H9 (cell line): ENCODE results near the gene MINPP1. TPM values are rescaled to one million over a fixed set of nuclear protein-coding genes. Genes with fewer than 3 reads are reported as not detected.
"Not testable (repeated sequence)": the region's sequence is repeated elsewhere in the genome, so short reads cannot be mapped to it uniquely, and the experiment has no call there.

ENCODE experiments used
- DNase-seq: peaks from one replicate; pipeline ENCODE4 v3.0.0-alpha.2; 2017
- H2AFZ ChIP-seq: one replicate; pipeline ENCODE4 v1.6.1; 2013; ENCODE audit warnings: mild to moderate bottlenecking, low read length, control low read depth, moderate library complexity
- H2AK5ac ChIP-seq: 2 replicates; pipeline ENCODE4 v1.6.1; 2013; ENCODE audit warnings: low read length, control low read depth, mixed read lengths; ENCODE audit not compliant: insufficient read length
- H2BK120ac ChIP-seq: one replicate; pipeline ENCODE4 v1.6.1; 2013; ENCODE audit warnings: low read depth, mild to moderate bottlenecking, low read length, control low read depth, inconsistent platforms; ENCODE audit not compliant: poor library complexity, severe bottlenecking
- H2BK12ac ChIP-seq: 2 replicates; pipeline ENCODE4 v1.6.1; 2013; ENCODE audit warnings: low read length, control low read depth, mixed read lengths, low read depth; ENCODE audit not compliant: insufficient read length
- H2BK15ac ChIP-seq: 2 replicates; pipeline ENCODE4 v1.6.1; 2013; ENCODE audit warnings: low read depth, low read length, control low read depth
- H2BK20ac ChIP-seq: one replicate; pipeline ENCODE4 v1.6.1; 2013; ENCODE audit warnings: low read depth, mild to moderate bottlenecking, low read length, control low read depth, inconsistent platforms; ENCODE audit not compliant: poor library complexity, severe bottlenecking
- H2BK5ac ChIP-seq: 2 replicates; pipeline ENCODE4 v1.6.1; 2013; ENCODE audit warnings: low read length, control low read depth, mixed read lengths; ENCODE audit not compliant: insufficient read length
- H3K14ac ChIP-seq: 2 replicates; pipeline ENCODE4 v1.6.1; 2013; ENCODE audit warnings: low read length, control low read depth; ENCODE audit not compliant: insufficient read depth
- H3K18ac ChIP-seq: 2 replicates; pipeline ENCODE4 v1.6.1; 2013; ENCODE audit warnings: low read depth, mild to moderate bottlenecking, mixed read lengths, low read length, control low read depth; ENCODE audit not compliant: insufficient read length
- H3K23ac ChIP-seq: 2 replicates; pipeline ENCODE4 v1.6.1; 2013; ENCODE audit warnings: low read length, control low read depth, mixed read lengths, low read depth; ENCODE audit not compliant: insufficient read length
- H3K23me2 ChIP-seq: 2 replicates; pipeline ENCODE4 v1.6.1; 2013; ENCODE audit warnings: low read depth, mild to moderate bottlenecking, mixed read lengths, low read length, control low read depth; ENCODE audit not compliant: insufficient read length, poor library complexity, severe bottlenecking
- H3K27ac ChIP-seq: 2 replicates; pipeline ENCODE4 v1.5.1; 2013; ENCODE audit warnings: low read length, control low read depth, mixed read lengths, low read depth; ENCODE audit not compliant: insufficient read length
- H3K27me3 ChIP-seq: 2 replicates; pipeline ENCODE4 v1.6.1; 2013; ENCODE audit warnings: low read length, control low read depth, inconsistent platforms; ENCODE audit not compliant: insufficient read depth
- H3K4ac ChIP-seq: 2 replicates; pipeline ENCODE4 v1.6.1; 2013; ENCODE audit warnings: low read depth, mild to moderate bottlenecking, control low read depth, inconsistent platforms, low read length, moderate library complexity
- H3K4me1 ChIP-seq: 2 replicates; pipeline ENCODE4 v1.6.1; 2013; ENCODE audit warnings: low read length, control low read depth, inconsistent platforms; ENCODE audit not compliant: insufficient read depth
- H3K4me2 ChIP-seq: 2 replicates; pipeline ENCODE4 v1.6.1; 2013; ENCODE audit warnings: low read length, control low read depth, mixed read lengths; ENCODE audit not compliant: insufficient read length, insufficient read depth
- H3K56ac ChIP-seq: 2 replicates; pipeline ENCODE4 v1.6.1; 2013; ENCODE audit warnings: low read depth, mild to moderate bottlenecking, mixed read lengths, low read length, control low read depth; ENCODE audit not compliant: insufficient read length
- H3K79me1 ChIP-seq: 2 replicates; pipeline ENCODE4 v1.6.1; 2013; ENCODE audit warnings: low read depth, mild to moderate bottlenecking, moderate library complexity, low read length, control low read depth, inconsistent platforms; ENCODE audit not compliant: insufficient read depth, poor library complexity, severe bottlenecking
- H3K79me2 ChIP-seq: 2 replicates; pipeline ENCODE4 v1.6.1; 2013; ENCODE audit warnings: low read length, control low read depth, inconsistent platforms; ENCODE audit not compliant: insufficient read depth
- H3K9ac ChIP-seq: 2 replicates; pipeline ENCODE4 v1.6.1; 2013; ENCODE audit warnings: low read length, control low read depth, mixed read lengths; ENCODE audit not compliant: insufficient read length; ENCODE audit errors: extremely low read depth
- H3K9me3 ChIP-seq: one replicate; pipeline ENCODE4 v1.6.1; 2013; ENCODE audit warnings: low read depth, low read length, inconsistent platforms; ENCODE audit not compliant: control insufficient read depth
- H3T11ph ChIP-seq: one replicate; pipeline ENCODE4 v1.6.1; 2013; ENCODE audit warnings: mild to moderate bottlenecking, low read length, control low read depth, inconsistent platforms
- H4K20me1 ChIP-seq: one replicate; pipeline ENCODE4 v1.6.1; 2013; ENCODE audit not compliant: control insufficient read depth, insufficient read length, insufficient read depth
- H4K5ac ChIP-seq: 2 replicates; pipeline ENCODE4 v1.6.1; 2013; ENCODE audit warnings: low read depth, mild to moderate bottlenecking, mixed read lengths, low read length, control low read depth; ENCODE audit not compliant: insufficient read length
- H4K8ac ChIP-seq: replicated peaks from 2 replicates; pipeline ENCODE4 v1.6.1; 2013; ENCODE audit warnings: low read length, control low read depth, mixed read lengths, low read depth; ENCODE audit not compliant: insufficient read length
- H4K91ac ChIP-seq: 2 replicates; pipeline ENCODE4 v1.6.1; 2013; ENCODE audit warnings: low read depth, mild to moderate bottlenecking, moderate library complexity, mixed read lengths, low read length, control low read depth; ENCODE audit not compliant: insufficient read length
- H3K27ac Mint-ChIP-seq, 3 experiments: 2 replicates in 2 of 3; 3 replicates in 1 of 3; pipeline ENCODE4 v1.8.0; 2020 to 2021; ENCODE audit warnings: mixed read lengths in 3 of 3, mild to moderate bottlenecking in 1 of 3, moderate library complexity in 1 of 3
- H3K27me3 Mint-ChIP-seq: 2 replicates; pipeline ENCODE4 v1.8.0; 2021; ENCODE audit warnings: low read depth, mild to moderate bottlenecking, moderate library complexity, mixed read lengths
- H3K36me3 Mint-ChIP-seq, 3 experiments: 2 replicates in 2 of 3; 3 replicates in 1 of 3; pipeline ENCODE4 v1.8.0; 2020 to 2021; ENCODE audit warnings: low read depth in 3 of 3, mixed read lengths in 3 of 3; ENCODE audit not compliant: insufficient read depth in 1 of 3
- H3K4me1 Mint-ChIP-seq, 2 experiments: 2 replicates each; pipeline ENCODE4 v1.8.0; 2020; ENCODE audit warnings: mixed read lengths in 2 of 2
- H3K4me3 Mint-ChIP-seq, 2 experiments: 2 replicates in 1 of 2; 3 replicates in 1 of 2; pipeline ENCODE4 v1.8.0; 2020 to 2021; ENCODE audit warnings: mild to moderate bottlenecking in 2 of 2, mixed read lengths in 2 of 2, moderate library complexity in 1 of 2
- H3K9me3 Mint-ChIP-seq, 2 experiments: 2 replicates in 1 of 2; 3 replicates in 1 of 2; pipeline ENCODE4 v1.8.0; 2020; ENCODE audit warnings: mild to moderate bottlenecking in 2 of 2, mixed read lengths in 2 of 2, moderate library complexity in 1 of 2
- WGBS: extraction: QIAGEN DNeasy Blood & Tissue Kit; methylation state at CpG from one replicate; pipeline ENCODE4 v1.1.7; 2013; ENCODE audit warnings: missing lambda C conversion rate, low lambda C conversion rate, mixed read lengths; ENCODE audit not compliant: insufficient read length; ENCODE audit errors: extremely low coverage; 5-methylcytosine and 5-hydroxymethylcytosine counted together
- total RNA-seq: library from RNA; stranded (reverse); gene quantifications from 2 replicates; pipeline ENCODE4 v1.2.1, GENCODE V29; 2021

MINPP1 gene
- total RNA-seq, 1 experiment from 2014 or later, result 30.3 TPM

GRCh38 chr10:87492450-87492849 lies 12.2 kb upstream of the MINPP1 start:
- H3K4me2 ChIP-seq, H3K18ac ChIP-seq: not testable (repeated sequence)
- WGBS, result no CpG with 5 or more reads among the region's 2 CpGs

GRCh38 chr10:87495446-87495845 lies 9.2 kb upstream of the MINPP1 start:
- H3K36me3 Mint-ChIP-seq, H3T11ph ChIP-seq, H4K5ac ChIP-seq, H3K9ac ChIP-seq, H2AFZ ChIP-seq, H3K4me2 ChIP-seq, H2BK20ac ChIP-seq, H3K27ac Mint-ChIP-seq, H3K79me2 ChIP-seq, H2BK120ac ChIP-seq, H4K8ac ChIP-seq, H2AK5ac ChIP-seq, H3K4me3 Mint-ChIP-seq, H3K27ac ChIP-seq, H3K4ac ChIP-seq, H3K4me1 ChIP-seq, H3K79me1 ChIP-seq, H3K4me1 Mint-ChIP-seq, H4K91ac ChIP-seq, H2BK15ac ChIP-seq, H2BK12ac ChIP-seq, H2BK5ac ChIP-seq, H4K20me1 ChIP-seq, H3K9me3 ChIP-seq, DNase-seq, H3K18ac ChIP-seq, H3K27me3 Mint-ChIP-seq, H3K23ac ChIP-seq, H3K14ac ChIP-seq, H3K23me2 ChIP-seq, H3K27me3 ChIP-seq, H3K9me3 Mint-ChIP-seq, H3K56ac ChIP-seq: not testable (repeated sequence)
- no CpG with 5 or more reads among the region's 5 CpGs for WGBS

More at GRCh38 chr10:87492450-87492849, 12.2 kb upstream of the MINPP1 start:
- H3K9ac ChIP-seq, DNase-seq, H3K4ac ChIP-seq, H2BK12ac ChIP-seq, H3K14ac ChIP-seq, H4K91ac ChIP-seq, H3K56ac ChIP-seq, H3K9me3 Mint-ChIP-seq, H3K79me1 ChIP-seq, H4K8ac ChIP-seq, H2BK5ac ChIP-seq, H3K27me3 Mint-ChIP-seq, H3K27ac Mint-ChIP-seq, H3K4me3 Mint-ChIP-seq, H2BK15ac ChIP-seq, H3K9me3 ChIP-seq, H3K27me3 ChIP-seq, H3K4me1 Mint-ChIP-seq, H3K23ac ChIP-seq, H3K36me3 Mint-ChIP-seq, H2BK20ac ChIP-seq, H4K5ac ChIP-seq, H3K79me2 ChIP-seq, H3K27ac ChIP-seq, H2AFZ ChIP-seq, H3K4me1 ChIP-seq, H4K20me1 ChIP-seq, H3T11ph ChIP-seq, H2BK120ac ChIP-seq, H2AK5ac ChIP-seq, H3K23me2 ChIP-seq: not testable (repeated sequence)
